ENCODE measurements around the gene BACE2.

Gene BACE2

GRCh38 chr21:41227357-41228005 is 59.5 kb downstream of the BACE2 start (continued):
- no peak for TF ChIP-seq MYNN (tag by site-specific recombination; IDR thresholded peaks at IDR 0.05; ENCODE audit: borderline replicate concordance)
- no peak for TF ChIP-seq GLIS2 (tag by site-specific recombination; IDR thresholded peaks at IDR 0.05)
- TF ChIP-seq ZIC2 (tag by site-specific recombination; IDR thresholded peaks at IDR 0.05): no peak
- TF ChIP-seq ZNF518A (tag by site-specific recombination; conservative IDR thresholded peaks at IDR 0.05; ENCODE audit: low read depth): no peak
- no peak for TF ChIP-seq ZNF426 (tag by site-specific recombination; IDR thresholded peaks at IDR 0.05)
- TF ChIP-seq MZF1 (tag by site-specific recombination; IDR thresholded peaks at IDR 0.05; ENCODE audit: borderline replicate concordance): no peak
- TF ChIP-seq ZNF549 (tag by site-specific recombination; IDR thresholded peaks at IDR 0.05): no peak
- TF ChIP-seq CTCF (tag by site-specific recombination; IDR thresholded peaks at IDR 0.05): no peak
- no peak for TF ChIP-seq ZNF121 (tag by site-specific recombination; IDR thresholded peaks at IDR 0.05)
- no peak for TF ChIP-seq HOXC10 (CRISPR knock-in tag; IDR thresholded peaks at IDR 0.05)

- no peak for TF ChIP-seq ZNF488 (tag by site-specific recombination; IDR thresholded peaks at IDR 0.05)
- TF ChIP-seq ZNF670 (tag by site-specific recombination; IDR thresholded peaks at IDR 0.05; ENCODE audit: low read depth): no peak
- no peak for TF ChIP-seq MZF1 (tag by site-specific recombination; IDR thresholded peaks at IDR 0.05; ENCODE audit: borderline replicate concordance)
- no peak for TF ChIP-seq HOXC10 (CRISPR knock-in tag; IDR thresholded peaks at IDR 0.05)
- no peak for TF ChIP-seq ZNF560 (tag by site-specific recombination; IDR thresholded peaks at IDR 0.05; ENCODE audit: borderline replicate concordance)
- TF ChIP-seq ZNF311 (tag by site-specific recombination; IDR thresholded peaks at IDR 0.05; ENCODE audit: borderline replicate concordance): no peak
- TF ChIP-seq ZFP37 (tag by site-specific recombination; IDR thresholded peaks at IDR 0.05): no peak
- TF ChIP-seq ZNF112 (tag by site-specific recombination; IDR thresholded peaks at IDR 0.05): no peak
- no peak for TF ChIP-seq ZNF513 (tag by site-specific recombination; IDR thresholded peaks at IDR 0.05)
- TF ChIP-seq KLF7 (tag by site-specific recombination; IDR thresholded peaks at IDR 0.05; ENCODE audit: borderline replicate concordance): no peak
- no peak for TF ChIP-seq EGR2 (tag by site-specific recombination; IDR thresholded peaks at IDR 0.05; ENCODE audit: low read depth)
- no peak for TF ChIP-seq ZNF645 (tag by site-specific recombination; IDR thresholded peaks at IDR 0.05)
- no peak for TF ChIP-seq ZNF404 (tag by site-specific recombination; IDR thresholded peaks at IDR 0.05)
- TF ChIP-seq ZBTB48 (tag by site-specific recombination; IDR thresholded peaks at IDR 0.05): no peak
- CTCF ChIA-PET: interaction anchor here (1.0 kb wide), 1 partner anchor 94 kb away, joined by 3 read pairs; no protein-coding TSS in a partner anchor
- Histone ChIP-seq H3K9me3 (ENCODE audit: control insufficient read depth, insufficient read depth, low read depth, low read length) (no peaks in the 10 kb centered on the region), H3K27ac (ENCODE audit: extremely low read depth, low read depth, low read length) (no peak overlapping the region), H3K4me1 (ENCODE audit: control insufficient read depth, insufficient read depth, low read length) (no peaks in the 10 kb centered on the region), H3K36me3 (ENCODE audit: control insufficient read depth in 2 of 2, insufficient read depth in 1 of 2, low read length in 2 of 2) (peaks cover 0 to 4% of the 10 kb centered on the region in 2 experiments; a peak in 1 of 3 replicates), H3K4me3 (ENCODE audit: low read depth, low read length) (no peak overlapping the region)
- POLR2A ChIA-PET: no interaction called here
Measured at GRCh38 chr21:41228006-41228370, 60.0 kb downstream of the BACE2 start.
